ENCODE results near the gene ATRIP.

The ATRIP gene

DNA sequence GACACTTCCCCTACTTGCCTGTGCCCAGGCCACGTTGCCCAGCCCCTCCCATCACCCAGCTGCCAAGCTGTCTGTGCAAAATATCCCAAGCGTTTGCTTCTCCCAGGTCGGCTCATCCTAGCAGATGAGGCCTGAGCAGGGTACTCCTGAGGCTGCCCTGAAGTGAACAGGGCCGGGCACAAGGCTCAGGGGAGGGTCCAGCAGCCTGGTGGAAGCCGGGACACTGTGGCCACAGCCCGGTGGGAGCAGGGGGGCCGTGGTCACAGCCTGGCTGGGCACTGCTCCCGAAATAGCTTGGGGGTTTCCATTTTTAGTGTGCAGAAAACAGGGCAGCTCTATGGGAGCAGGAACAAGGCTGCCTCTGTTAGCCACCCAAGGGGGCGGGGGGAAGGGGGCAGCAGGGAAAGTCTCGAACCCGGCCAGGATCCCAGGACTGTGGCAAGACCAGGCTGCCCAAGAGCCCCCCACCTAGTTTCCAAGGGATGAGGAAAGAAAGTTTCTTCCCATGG, 20.1 kb upstream of the ATRIP start:
- TF ChIP-seq, protein P1, sequence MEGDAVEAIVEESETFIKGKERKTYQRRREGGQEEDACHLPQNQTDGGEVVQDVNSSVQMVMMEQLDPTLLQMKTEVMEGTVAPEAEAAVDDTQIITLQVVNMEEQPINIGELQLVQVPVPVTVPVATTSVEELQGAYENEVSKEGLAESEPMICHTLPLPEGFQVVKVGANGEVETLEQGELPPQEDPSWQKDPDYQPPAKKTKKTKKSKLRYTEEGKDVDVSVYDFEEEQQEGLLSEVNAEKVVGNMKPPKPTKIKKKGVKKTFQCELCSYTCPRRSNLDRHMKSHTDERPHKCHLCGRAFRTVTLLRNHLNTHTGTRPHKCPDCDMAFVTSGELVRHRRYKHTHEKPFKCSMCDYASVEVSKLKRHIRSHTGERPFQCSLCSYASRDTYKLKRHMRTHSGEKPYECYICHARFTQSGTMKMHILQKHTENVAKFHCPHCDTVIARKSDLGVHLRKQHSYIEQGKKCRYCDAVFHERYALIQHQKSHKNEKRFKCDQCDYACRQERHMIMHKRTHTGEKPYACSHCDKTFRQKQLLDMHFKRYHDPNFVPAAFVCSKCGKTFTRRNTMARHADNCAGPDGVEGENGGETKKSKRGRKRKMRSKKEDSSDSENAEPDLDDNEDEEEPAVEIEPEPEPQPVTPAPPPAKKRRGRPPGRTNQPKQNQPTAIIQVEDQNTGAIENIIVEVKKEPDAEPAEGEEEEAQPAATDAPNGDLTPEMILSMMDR (conservative IDR thresholded peaks at IDR 0.05; ENCODE audit: low read length): no peak
- H3K4me3 ChIP-seq (ENCODE audit: low read length): no peak overlapping the region
- DNase-seq (ENCODE audit: low read depth): no peak

DNA sequence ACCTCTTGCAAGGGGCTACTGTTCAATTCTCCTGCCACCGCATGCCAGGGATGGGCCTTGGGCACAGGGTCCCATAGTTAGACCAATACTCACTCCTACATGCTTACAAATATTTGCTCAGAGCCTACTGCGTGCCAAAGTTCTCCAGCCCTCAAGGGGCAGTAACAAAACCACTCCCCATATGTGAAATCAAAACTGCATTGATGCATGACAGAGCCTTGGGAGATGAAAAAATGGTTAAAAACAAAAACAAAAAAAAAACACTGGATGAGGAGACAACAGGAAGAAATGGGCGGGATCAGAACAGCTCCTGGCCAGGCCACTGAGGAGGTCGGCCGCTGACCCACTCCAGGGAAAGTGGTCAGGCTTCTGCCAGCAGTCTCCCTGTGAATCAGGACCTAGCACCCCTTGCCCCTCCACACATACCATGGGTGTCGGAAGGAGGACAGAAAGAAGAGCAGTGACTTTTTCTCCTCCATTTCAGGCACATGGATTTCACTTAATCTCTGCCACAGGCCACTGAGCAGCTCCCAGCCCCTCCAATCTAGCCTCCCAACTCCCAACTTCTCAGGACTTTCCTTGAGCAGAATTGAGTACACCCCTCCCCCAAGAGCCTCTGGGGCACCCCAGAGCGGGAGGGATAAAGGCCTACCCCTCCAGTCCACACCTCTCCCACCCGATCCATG, 19.4 kb upstream of the ATRIP start:
- TF ChIP-seq, protein P1 (conservative IDR thresholded peaks at IDR 0.05; ENCODE audit: low read length): no peak
- DNase-seq (ENCODE audit: low read depth): peak; percentile 31
- peak overlapping the region; percentile 68 for H3K4me3 ChIP-seq (ENCODE audit: low read length)

DNA sequence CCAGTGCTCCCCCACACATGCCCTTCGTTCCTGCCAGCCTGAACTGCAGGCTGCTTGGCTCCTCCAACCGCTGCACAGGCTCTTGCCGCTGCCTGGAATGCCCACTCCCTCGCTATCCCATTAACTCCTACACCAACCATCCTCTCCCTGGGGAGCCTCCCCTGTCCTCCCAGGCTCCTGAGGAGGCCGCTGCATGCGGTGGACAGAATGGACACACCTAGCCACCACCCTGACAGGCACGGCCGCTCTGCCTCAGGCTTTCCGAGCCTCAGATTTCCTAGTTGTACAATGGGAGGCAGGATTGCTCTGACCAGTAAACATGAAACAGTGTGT, 18.9 kb upstream of the ATRIP start:
- DNase-seq (ENCODE audit: low read depth): no peak
- H3K4me3 ChIP-seq (ENCODE audit: low read length): peak overlapping the region; percentile 68
- TF ChIP-seq, protein P1 (conservative IDR thresholded peaks at IDR 0.05; ENCODE audit: low read length): no peak

DNA sequence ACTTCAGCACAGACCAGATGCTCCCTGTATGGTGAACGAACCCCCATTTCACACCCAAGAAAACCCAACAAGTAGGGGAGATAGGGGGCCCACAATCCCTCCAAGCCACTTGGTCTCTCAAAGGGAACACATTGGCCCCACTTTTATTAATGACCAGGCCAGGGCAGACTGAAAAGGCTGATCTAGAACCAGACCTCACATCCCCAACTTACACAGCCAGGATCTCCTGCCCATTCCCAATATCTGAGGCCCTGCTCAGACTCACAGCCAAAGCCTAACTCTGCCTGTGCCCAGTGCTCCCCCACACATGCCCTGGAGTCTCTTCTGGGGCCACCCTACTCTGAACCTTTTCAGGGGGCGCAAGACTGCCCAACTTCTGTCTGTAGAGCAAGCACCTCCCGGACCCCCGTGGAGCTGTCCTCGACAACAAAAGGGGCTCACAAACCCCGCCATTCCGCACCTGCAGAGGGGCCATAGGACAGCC, 18.4 kb upstream of the ATRIP start:
- H3K4me3 ChIP-seq (ENCODE audit: low read length): peak overlapping the region; percentile 68
- DNase-seq (ENCODE audit: low read depth): no peak
- TF ChIP-seq, protein P1 (conservative IDR thresholded peaks at IDR 0.05; ENCODE audit: low read length): no peak

DNA sequence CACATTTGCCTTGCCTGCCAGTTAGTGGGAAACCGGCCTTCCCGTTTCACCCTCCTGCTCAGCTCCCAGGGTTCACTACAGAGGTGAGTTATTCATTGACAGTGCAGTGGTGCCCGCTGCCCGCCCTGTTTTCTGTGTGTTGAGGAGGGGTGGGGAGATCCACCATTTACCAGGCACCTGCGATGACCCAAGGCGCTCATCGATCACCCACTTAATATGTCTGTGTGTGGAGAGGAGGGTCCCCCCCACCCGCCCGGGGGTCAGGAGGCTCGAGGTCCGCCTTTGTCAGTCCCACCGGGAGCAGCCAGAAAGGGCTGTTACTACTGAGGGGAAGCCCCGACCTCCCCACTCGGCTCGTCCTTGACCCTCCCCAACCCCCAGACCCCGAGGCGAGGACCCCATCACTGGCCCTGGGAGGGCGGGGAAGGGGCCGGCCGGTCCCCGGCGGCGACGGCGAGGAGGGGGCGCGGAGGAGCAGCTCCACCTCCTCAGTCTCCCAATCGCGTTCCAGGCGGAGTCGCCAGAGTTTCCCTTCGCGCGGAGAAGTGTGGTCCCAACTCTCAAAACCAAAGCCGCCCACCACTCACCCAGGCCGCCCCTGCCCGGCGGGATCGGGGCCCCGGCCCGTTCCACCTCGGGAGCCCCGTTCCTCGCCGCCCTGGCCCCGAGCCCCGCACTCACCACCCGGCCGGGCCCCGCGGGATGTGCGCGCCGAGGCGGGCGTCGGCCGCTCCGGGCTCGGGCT, 17.8 kb upstream of the ATRIP start:
- TF ChIP-seq, protein P1 (conservative IDR thresholded peaks at IDR 0.05; ENCODE audit: low read length): no peak
- H3K4me3 ChIP-seq (ENCODE audit: low read length): peak overlapping the region; percentile 68
- DNase-seq (ENCODE audit: low read depth): no peak

DNA sequence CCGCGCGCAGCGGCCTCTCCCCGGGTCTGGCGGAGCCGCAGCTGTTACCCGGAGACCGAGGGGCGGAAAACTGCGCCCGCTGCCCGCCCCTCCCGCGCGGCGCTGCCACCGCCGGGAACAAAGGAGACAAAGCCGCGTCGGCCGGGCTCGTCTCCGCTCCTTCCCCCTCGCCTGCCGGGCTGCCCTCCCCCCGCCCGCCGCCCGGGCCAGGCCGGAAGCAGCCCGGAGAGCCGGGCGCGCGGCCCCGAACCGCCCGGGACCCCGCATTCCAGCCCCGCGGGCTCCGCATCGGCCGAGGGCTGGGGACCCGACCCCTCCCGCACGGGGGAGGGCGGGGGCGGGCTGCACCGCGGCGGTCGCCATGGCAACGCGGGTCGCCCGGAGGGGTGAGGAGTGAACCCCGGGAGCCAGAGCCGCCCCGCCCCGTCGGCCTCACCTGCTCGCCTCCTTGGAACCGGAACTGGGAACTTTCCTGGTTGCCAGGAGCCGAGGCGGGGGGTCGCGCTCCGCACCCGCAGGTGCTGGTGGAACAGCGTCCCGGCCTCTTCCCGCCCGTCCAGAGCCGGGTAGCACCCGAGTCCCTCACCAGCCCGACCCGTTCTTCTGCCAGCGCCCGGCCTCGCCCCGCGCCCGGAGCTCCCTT, 17.1 kb upstream of the ATRIP start:
- H3K4me3 ChIP-seq (ENCODE audit: low read length): peak overlapping the region; percentile 68
- TF ChIP-seq, protein P1 (conservative IDR thresholded peaks at IDR 0.05; ENCODE audit: low read length): no peak
- peak; percentile 19 for DNase-seq (ENCODE audit: low read depth)

Data from AG10803 (cell line).